Stomach (tissue), 9 donors: Measurements from ENCODE around the gene GGA1. TPM values are rescaled to one million over a fixed set of nuclear protein-coding genes. Genes with fewer than 3 reads are reported as not detected.

Experiments used
- DNase-seq, 2 donors: peaks; one replicate each; pipeline versions ENCODE4 v3.0.0 to v3.0.0-alpha.2; 2013 to 2019
- H3K27ac ChIP-seq, 5 donors: fragments of 200-600 bp in 4 of 5; sonication (generic) in 4 of 5; one replicate each; pipeline ENCODE4 v1.5.1; 2013 to 2019; ENCODE audit warnings: mild to moderate bottlenecking in 1 of 5, moderate library complexity in 1 of 5
- H3K27me3 ChIP-seq, 3 donors: fragments of 200-600 bp; sonication (generic); one replicate each; pipeline ENCODE4 v1.5.1; 2017 to 2019; ENCODE audit warnings: mixed run types in 1 of 3
- H3K36me3 ChIP-seq, 4 donors: fragments of 200-600 bp; sonication (generic); 1 replicate in 3 of 4; 2 replicates in 1 of 4; pipeline ENCODE4 v1.5.1; 2016 to 2019
- H3K4me1 ChIP-seq, 4 donors: fragments of 200-600 bp; sonication (generic); one replicate each; pipeline ENCODE4 v1.5.1; 2016 to 2019
- H3K4me3 ChIP-seq, 4 donors: fragments of 200-600 bp; sonication (generic) in 3 of 4; one replicate each; pipeline ENCODE4 v1.5.1; 2016 to 2019; ENCODE audit warnings: mild to moderate bottlenecking in 1 of 4
- H3K9me3 ChIP-seq, 4 donors: fragments of 200-600 bp; sonication (generic); one replicate each; pipeline ENCODE4 v1.5.1; 2016 to 2019
- EP300 ChIP-seq: sonication (generic); formaldehyde crosslinking; IDR thresholded peaks from one replicate; pipeline ENCODE4 v1.6.1; 2017; ENCODE audit warnings: antibody characterized with exemption
- POLR2A ChIP-seq, 4 donors: fragments of 450-650 bp; IDR thresholded peaks; one replicate each; pipeline ENCODE4 v1.6.1; 2016; ENCODE audit warnings: antibody characterized with exemption in 4 of 4, control low read depth in 2 of 4, mild to moderate bottlenecking in 1 of 4, moderate library complexity in 1 of 4
- POLR2AphosphoS5 ChIP-seq, 3 donors: sonication (generic); formaldehyde crosslinking; IDR thresholded peaks; one replicate each; pipeline ENCODE4 v1.6.1; 2016; ENCODE audit warnings: antibody characterized with exemption in 3 of 3
- WGBS, 5 donors: extraction: QIAGEN DNeasy Blood & Tissue Kit in 3 of 5; methylation state at CpG; one replicate each; pipeline versions ENCODE4 v1.1.5 to v1.1.7; 2013 to 2018; 5-methylcytosine and 5-hydroxymethylcytosine counted together
- intact Hi-C: fragments of 100-400 bp; cut with DNase I; formaldehyde crosslinking; loops from one replicate; pipeline ENCODE4 v1.15.1; 2023; ENCODE audit warnings: low total_unique reads
- polyA plus RNA-seq, 3 donors: library from polyadenylated mRNA; stranded (reverse); fragments of 200-250 nt; gene quantifications; one replicate each; pipeline ENCODE4 v1.2.3, GENCODE V29; 2013
- total RNA-seq, 5 donors: library from RNA; depleted of rRNA; stranded (reverse); fragments of >200 nt; gene quantifications; one replicate each; pipeline versions ENCODE4 v1.1.0 to v1.2.3, GENCODE V29; 2014 to 2016
- TF ChIP-seq, protein P1 (sequence below), 7 experiments: fragments of 450-650 bp in 4 of 7; fragments of 200-600 bp in 3 of 7; sonication (generic) in 3 of 7; IDR thresholded peaks; one replicate each; pipeline ENCODE4 v1.5.1; 2016 to 2019; ENCODE audit warnings: antibody characterized with exemption in 7 of 7, control low read depth in 2 of 7, mild to moderate bottlenecking in 1 of 7
- donor health status: healthy with polysubstance abuse.
- donor health status: Bipolar disorder and iron deficiency.
- donor health status: healthy.

The GGA1 gene
- total and polyA plus RNA-seq, 8 donors, result 30.3 to 87.9 (median 45.9) TPM

DNA sequence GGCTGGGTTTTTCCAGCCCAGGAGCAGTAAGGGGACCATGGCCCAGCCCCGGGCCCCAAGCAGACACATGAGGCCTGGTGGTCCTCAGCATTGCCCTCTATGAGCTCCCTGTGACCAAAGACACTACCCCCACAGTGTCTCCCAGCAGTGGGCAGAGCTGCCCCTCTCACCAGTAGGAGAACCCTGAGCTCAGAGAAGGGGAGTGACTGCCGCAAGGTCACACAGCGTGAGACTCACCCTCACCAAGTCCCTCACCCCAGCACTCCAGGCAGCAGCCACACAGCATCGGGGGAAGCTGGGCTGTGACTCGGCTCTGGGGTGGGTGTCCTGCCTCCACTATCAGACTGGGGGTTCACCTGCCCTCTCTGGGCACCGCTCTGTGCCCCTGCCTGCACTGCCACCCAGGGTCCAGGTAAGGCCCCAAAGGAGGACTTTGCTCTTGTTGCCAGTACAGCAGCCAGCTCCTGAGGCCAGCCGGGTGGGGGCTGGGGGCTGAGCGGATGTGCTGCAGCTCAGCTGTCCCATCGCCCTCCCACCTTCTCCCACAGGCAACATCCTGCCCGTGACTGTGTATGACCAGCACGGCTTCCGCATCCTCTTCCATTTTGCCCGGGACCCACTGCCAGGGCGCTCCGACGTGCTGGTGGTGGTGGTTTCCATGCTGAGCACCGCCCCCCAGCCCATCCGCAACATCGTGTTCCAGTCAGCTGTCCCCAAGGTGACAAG is 23.0 kb downstream of the GGA1 start:
- 83 to 93% (median 88%) methylated on average over 14 to 19 of the region's 19 CpGs for WGBS, 5 donors
- intact Hi-C loops, result no loop called here
- peaks cover 41 to 67% (median 57%) of the 10 kb centered on the region in 4 donors for H3K4me1 ChIP-seq

DNA sequence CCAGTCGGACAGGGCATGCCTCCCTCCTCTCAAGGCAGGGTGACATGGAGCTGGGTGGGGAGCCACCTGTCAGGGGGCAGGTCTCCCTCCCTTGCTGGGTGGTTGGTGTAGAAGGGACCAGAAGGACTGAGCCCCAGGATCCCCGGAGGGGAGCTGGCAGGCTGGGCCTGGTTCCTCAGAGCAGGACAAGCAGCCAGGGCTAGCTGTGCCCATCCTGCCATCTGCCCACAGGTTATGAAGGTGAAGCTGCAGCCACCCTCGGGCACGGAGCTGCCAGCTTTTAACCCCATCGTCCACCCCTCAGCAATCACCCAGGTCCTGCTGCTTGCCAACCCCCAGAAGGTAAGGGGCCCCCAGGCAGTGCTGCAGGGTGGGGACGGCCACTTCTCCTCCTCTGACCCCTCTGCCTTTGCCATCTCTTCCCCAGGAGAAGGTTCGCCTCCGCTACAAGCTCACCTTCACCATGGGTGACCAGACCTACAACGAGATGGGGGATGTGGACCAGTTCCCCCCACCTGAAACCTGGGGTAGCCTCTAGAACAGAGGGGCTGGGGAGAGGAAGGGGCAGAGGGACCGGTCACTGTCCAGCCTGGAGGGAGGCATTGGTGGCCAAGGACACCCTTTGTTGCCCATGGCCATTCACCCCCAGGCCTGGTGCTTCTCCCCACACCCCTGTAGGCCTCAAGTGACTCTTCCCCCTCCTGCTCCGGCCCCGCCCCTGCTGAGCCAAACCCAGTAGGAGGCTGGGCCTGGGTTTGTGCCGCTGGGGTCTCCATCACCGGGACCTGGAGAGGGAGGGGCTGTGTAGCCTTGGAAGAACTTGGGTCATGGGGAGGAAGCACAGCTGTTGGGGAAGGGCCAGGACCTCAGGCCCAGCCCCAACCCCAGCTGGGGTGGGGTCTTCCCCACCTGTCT is 23.8 kb downstream of the GGA1 start:
- Histone ChIP-seq H3K27ac (peak overlapping the region; percentile 64 to 90 (median 81)), H3K36me3 (peaks cover 12 to 56% (median 55%) of the 10 kb centered on the region in 4 donors), H3K4me1 (peaks cover 33 to 67% (median 53%) of the 10 kb centered on the region in 4 donors), H3K4me3 (peak overlapping the region in 1 of 4 donors; percentile 14), H3K9me3 (no peaks in the 10 kb centered on the region), H3K27me3 (no peaks in the 10 kb centered on the region)
- intact Hi-C loops, result no loop called here
- no peak for DNase-seq
- TF ChIP-seq, protein P1, sequence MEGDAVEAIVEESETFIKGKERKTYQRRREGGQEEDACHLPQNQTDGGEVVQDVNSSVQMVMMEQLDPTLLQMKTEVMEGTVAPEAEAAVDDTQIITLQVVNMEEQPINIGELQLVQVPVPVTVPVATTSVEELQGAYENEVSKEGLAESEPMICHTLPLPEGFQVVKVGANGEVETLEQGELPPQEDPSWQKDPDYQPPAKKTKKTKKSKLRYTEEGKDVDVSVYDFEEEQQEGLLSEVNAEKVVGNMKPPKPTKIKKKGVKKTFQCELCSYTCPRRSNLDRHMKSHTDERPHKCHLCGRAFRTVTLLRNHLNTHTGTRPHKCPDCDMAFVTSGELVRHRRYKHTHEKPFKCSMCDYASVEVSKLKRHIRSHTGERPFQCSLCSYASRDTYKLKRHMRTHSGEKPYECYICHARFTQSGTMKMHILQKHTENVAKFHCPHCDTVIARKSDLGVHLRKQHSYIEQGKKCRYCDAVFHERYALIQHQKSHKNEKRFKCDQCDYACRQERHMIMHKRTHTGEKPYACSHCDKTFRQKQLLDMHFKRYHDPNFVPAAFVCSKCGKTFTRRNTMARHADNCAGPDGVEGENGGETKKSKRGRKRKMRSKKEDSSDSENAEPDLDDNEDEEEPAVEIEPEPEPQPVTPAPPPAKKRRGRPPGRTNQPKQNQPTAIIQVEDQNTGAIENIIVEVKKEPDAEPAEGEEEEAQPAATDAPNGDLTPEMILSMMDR (IDR thresholded peaks at IDR 0.05), result no peak
- TF ChIP-seq EP300 (no peak), POLR2AphosphoS5 (IDR thresholded peaks at IDR 0.05) (no peak), POLR2A (IDR thresholded peaks at IDR 0.05) (no peak)
- 71 to 81% (median 77%) methylated on average over 6 to 14 of the region's 14 CpGs for WGBS, 5 donors

More for the DNA sequence above, 23.0 kb downstream of the GGA1 start:
- peak overlapping the region; percentile 21 to 90 (median 77) for H3K27ac ChIP-seq
- peaks cover 12 to 62% (median 57%) of the 10 kb centered on the region in 4 donors for H3K36me3 ChIP-seq
- TF ChIP-seq, protein P1 (IDR thresholded peaks at IDR 0.05), result no peak
- no peak for TF ChIP-seq EP300
- TF ChIP-seq POLR2AphosphoS5 (IDR thresholded peaks at IDR 0.05), result no peak
- no peak for TF ChIP-seq POLR2A (IDR thresholded peaks at IDR 0.05)
- H3K9me3 ChIP-seq, result no peaks in the 10 kb centered on the region
- no peak overlapping the region for H3K4me3 ChIP-seq
- DNase-seq, result peak in 1 of 2 donors; percentile 57
- no peaks in the 10 kb centered on the region for H3K27me3 ChIP-seq

DNA sequence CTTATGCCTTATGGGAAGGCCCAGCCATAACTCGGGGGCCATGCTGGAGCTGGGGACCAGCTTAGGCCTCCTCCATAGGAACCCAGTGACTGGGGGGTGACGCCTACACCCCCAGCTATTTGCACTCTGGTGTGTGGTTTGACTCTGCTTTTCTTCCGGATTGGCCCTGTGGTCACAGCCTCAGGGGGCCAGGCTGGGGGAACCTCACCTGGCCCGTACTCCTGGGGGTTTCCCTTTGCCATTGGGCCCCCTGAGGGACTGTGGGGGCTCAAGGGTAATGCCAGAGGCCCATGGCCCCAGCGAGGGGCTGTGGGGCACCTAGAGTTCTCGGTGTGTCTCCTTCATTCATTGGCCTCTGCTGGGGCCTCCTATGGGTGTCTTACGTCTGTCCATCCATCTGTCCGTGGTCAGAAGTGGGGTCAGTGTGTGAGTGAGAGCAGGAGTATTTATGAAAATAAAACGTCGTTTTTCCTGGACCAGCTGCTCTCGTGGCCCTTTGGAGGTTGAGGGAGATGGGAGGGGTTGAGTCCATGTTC is 24.5 kb downstream of the GGA1 start:
- H3K36me3 ChIP-seq, result peaks cover 12 to 49% (median 48%) of the 10 kb centered on the region in 4 donors
- WGBS, 5 donors, result 25 to 50% (median 40%) methylated on average over 7 to 11 of the region's 11 CpGs
- intact Hi-C loops, result no loop called here
- H3K27ac ChIP-seq, result peak overlapping the region; percentile 64 to 90 (median 81)
- TF ChIP-seq POLR2AphosphoS5 (IDR thresholded peaks at IDR 0.05), result no peak
- TF ChIP-seq EP300, result no peak
- TF ChIP-seq, protein P1 (IDR thresholded peaks at IDR 0.05), result no peak
- no peak for TF ChIP-seq POLR2A (IDR thresholded peaks at IDR 0.05)
- no peak for DNase-seq
- peaks cover 35 to 70% (median 54%) of the 10 kb centered on the region in 4 donors for H3K4me1 ChIP-seq
- no peaks in the 10 kb centered on the region for H3K9me3 ChIP-seq
- H3K27me3 ChIP-seq, result no peaks in the 10 kb centered on the region
- H3K4me3 ChIP-seq, result peak overlapping the region in 2 of 4 donors; percentile 14 to 26
